Panc1 (cell line): ENCODE measurements around the gene OR2T29. TPM values are rescaled to one million over a fixed set of nuclear protein-coding genes. Genes with fewer than 3 reads are reported as not detected.
"Not testable (repeated sequence)": the region's sequence is repeated elsewhere in the genome, so short reads cannot be mapped to it uniquely, and the experiment has no call there.

Experiments used
- ATAC-seq: fragments of 200-7000 bp; cut with Tn5 transposase; 2 replicates; pipeline ENCODE4 v1.9.1; 2020; ENCODE audit warnings: mild to moderate bottlenecking, moderate library complexity
- BruUV-seq: library from RNA; stranded (reverse); fragments of 400-500 nt; replicated peaks from 2 replicates; lab custom pipeline; 2021; lab: Mats Ljungman, UMichigan
- CTCF ChIA-PET: fragments of 300-600 bp; sonication (Branson Sonifier 250); formaldehyde crosslinking; loops from one replicate; lab custom pipeline; 2022; ENCODE audit warnings: antibody characterized with exemption; lab: Charles Lee
- POLR2A ChIA-PET: fragments of 300-600 bp; sonication (Branson Sonifier 250); formaldehyde crosslinking; loops from one replicate; lab custom pipeline; 2022; ENCODE audit warnings: antibody characterized with exemption; lab: Charles Lee
- DNase-seq: peaks from one replicate; pipeline ENCODE4 v3.0.0-alpha.2; 2010; ENCODE audit warnings: low read depth, low spot score
- H3K27ac ChIP-seq: 2 replicates; pipeline ENCODE4 v1.5.1; 2011; ENCODE audit warnings: mild to moderate bottlenecking, low read length, inconsistent platforms
- H3K27me3 ChIP-seq: fragments of 200-500 bp; sonication (Bioruptor generic); 2 replicates; pipeline ENCODE4 v1.6.0; 2014; ENCODE audit warnings: low read length, inconsistent platforms; ENCODE audit not compliant: control insufficient read depth, insufficient read depth
- H3K36me3 ChIP-seq: fragments of 200-500 bp; sonication (Bioruptor generic); 2 replicates; pipeline ENCODE4 v1.5.1; 2014; ENCODE audit warnings: inconsistent platforms, mild to moderate bottlenecking, low read length, moderate library complexity; ENCODE audit not compliant: control insufficient read depth, insufficient read depth
- H3K4me1 ChIP-seq: 2 replicates; pipeline ENCODE4 v1.5.1; 2011; ENCODE audit warnings: inconsistent platforms, mild to moderate bottlenecking, low read length, moderate library complexity; ENCODE audit not compliant: control insufficient read depth, insufficient read depth
- H3K4me3 ChIP-seq, 2 experiments: 2 replicates each; pipeline ENCODE4 v1.5.1; 2011 to 2012; ENCODE audit warnings: low read depth in 2 of 2, low read length in 2 of 2, mild to moderate bottlenecking in 2 of 2, inconsistent platforms in 1 of 2, moderate library complexity in 1 of 2
- H3K9me3 ChIP-seq: fragments of 200-500 bp; sonication (Bioruptor generic); 2 replicates; pipeline ENCODE4 v1.5.1; 2014; ENCODE audit warnings: low read depth, mild to moderate bottlenecking, inconsistent platforms, low read length, moderate library complexity; ENCODE audit not compliant: control insufficient read depth, insufficient read depth
- CTCF ChIP-seq: fragments of 450-650 bp; IDR thresholded peaks from 2 replicates; pipeline ENCODE4 v1.5.1; 2017; ENCODE audit warnings: mild to moderate bottlenecking
- POLR2AphosphoS5 ChIP-seq: IDR thresholded peaks from 2 replicates; pipeline ENCODE4 v1.6.1; 2012; ENCODE audit warnings: mild to moderate bottlenecking, low read depth, low read length, moderate library complexity
- REST ChIP-seq, 2 experiments: IDR thresholded peaks; 2 replicates each; pipeline ENCODE4 v1.6.1; 2011 to 2012; ENCODE audit warnings: low read depth in 2 of 2, control low read depth in 1 of 2, low read length in 1 of 2, mild to moderate bottlenecking in 1 of 2, moderate library complexity in 1 of 2; ENCODE audit not compliant: insufficient read depth in 1 of 2
- SIN3A ChIP-seq: IDR thresholded peaks from 2 replicates; pipeline ENCODE4 v1.6.1; 2012; ENCODE audit warnings: low read depth, mild to moderate bottlenecking, low read length, moderate library complexity, borderline replicate concordance; ENCODE audit not compliant: insufficient read depth
- TCF7L2 ChIP-seq: IDR thresholded peaks from 2 replicates; pipeline ENCODE4 v1.6.1; 2011; ENCODE audit warnings: mild to moderate bottlenecking, low read depth, low read length, inconsistent platforms
- in situ Hi-C: cut with HindIII; loops from 2 replicates; pipeline ENCODE4 v1.10.0; 2016; ENCODE audit warnings: low sequenced_read_pairs, low pct_unique_long_range_greater_than_20kb
- intact Hi-C: fragments of 100-400 bp; cut with micrococcal nuclease; formaldehyde crosslinking; loops from one replicate; pipeline ENCODE4 v1.10.0; 2022; ENCODE audit not compliant: unreplicated experiment
- total RNA-seq: library from RNA; stranded (reverse); gene quantifications from one replicate; pipeline ENCODE4 v1.2.1, GENCODE V29; 2021; ENCODE audit not compliant: unreplicated experiment

OR2T29 gene
- total RNA-seq, 1 experiment from 2014 or later: not detected

- no peaks in the 10 kb centered on the region for H3K27me3 ChIP-seq
- DNase-seq (no peak), ATAC-seq (no peak)
- CTCF ChIA-PET: no interaction called here
- no peak overlapping the region for H3K4me3 ChIP-seq
- in situ Hi-C loops: no loop called here
- intact Hi-C loops: no loop called here
- H3K36me3 ChIP-seq: no peaks in the 10 kb centered on the region
- POLR2A ChIA-PET: no interaction called here
- H3K9me3 ChIP-seq: no peaks in the 10 kb centered on the region
- TF ChIP-seq CTCF (no peak), POLR2AphosphoS5 (no peak), REST (IDR thresholded peaks at IDR 0.05; ENCODE audit: insufficient read depth in 1 of 2, low read depth in 2 of 2, low read length in 1 of 2) (no peak), SIN3A (no peak), TCF7L2 (no peak)
- BruUV-seq: no TSS peak
- no peak overlapping the region for H3K27ac ChIP-seq
- H3K4me1 ChIP-seq: no peaks in the 10 kb centered on the region
These were observed 40.7 kb downstream of the OR2T29 start for GRCh38 chr1:248521856-248522255.

- H3K27me3 ChIP-seq, H3K27ac ChIP-seq, H3K4me3 ChIP-seq, in situ Hi-C loops, POLR2A ChIA-PET, intact Hi-C loops, H3K9me3 ChIP-seq, CTCF ChIA-PET, H3K36me3 ChIP-seq, ATAC-seq, BruUV-seq, DNase-seq, H3K4me1 ChIP-seq: not testable (repeated sequence)
These were observed 52.4 kb downstream of the OR2T29 start for GRCh38 chr1:248510217-248510616.

GRCh38 chr1:248507773-248508172, 54.8 kb downstream of the OR2T29 start, which contains the start of gene OR2G6:
TSS of gene OR2G6 (plus strand) at chr1:248508073. CDS start at chr1:248521647, 13,574 bp downstream.
- BruUV-seq, intact Hi-C loops, H3K27me3 ChIP-seq, DNase-seq, H3K4me1 ChIP-seq, POLR2A ChIA-PET, H3K27ac ChIP-seq, in situ Hi-C loops, H3K36me3 ChIP-seq, H3K4me3 ChIP-seq, CTCF ChIA-PET, ATAC-seq, H3K9me3 ChIP-seq: not testable (repeated sequence)

Other genes starting within 250 kb of the OR2T29 start
- gene OR2M7, start 238.2 kb downstream of the OR2T29 start, total RNA-seq: not detected
- not detected for gene OR14C36, start 214.0 kb downstream of the OR2T29 start, total RNA-seq
- not detected for gene OR2T4, start 201.1 kb downstream of the OR2T29 start, total RNA-seq
- not detected for gene OR2T6, start 187.0 kb downstream of the OR2T29 start, total RNA-seq
- not detected for gene OR2T1, start 159.7 kb downstream of the OR2T29 start, total RNA-seq
- gene OR2T2, start 117.1 kb downstream of the OR2T29 start, total RNA-seq: not detected
- gene OR2T3, start 89.4 kb downstream of the OR2T29 start, total RNA-seq: not detected
- not detected for gene OR2T5, start 74.2 kb downstream of the OR2T29 start, total RNA-seq
- gene OR2G6, start 54.7 kb downstream of the OR2T29 start, total RNA-seq: not detected
- not detected for gene OR2T34, start 12.0 kb upstream of the OR2T29 start, total RNA-seq
- gene OR2T10, start 34.9 kb upstream of the OR2T29 start, total RNA-seq: not detected
- gene OR2T11, start 72.3 kb upstream of the OR2T29 start, total RNA-seq: not detected
- gene OR2T35, start 82.5 kb upstream of the OR2T29 start, total RNA-seq: not detected
- gene OR2T27, start 92.8 kb upstream of the OR2T29 start, total RNA-seq: not detected
- not detected for gene OR14I1, start 140.0 kb upstream of the OR2T29 start, total RNA-seq
- not detected for gene LYPD8, start 193.0 kb upstream of the OR2T29 start, total RNA-seq